ENCODE measurements around the gene PAQR6. TPM values are rescaled to one million over a fixed set of nuclear protein-coding genes. Genes with fewer than 3 reads are reported as not detected.

PAQR6 gene
- total and polyA plus RNA-seq, 2 of the 8 experiments (the other 6 are each of a cell fraction or from before 2014, with no cell fraction given): 7.1 to 11.3 TPM

DNA sequence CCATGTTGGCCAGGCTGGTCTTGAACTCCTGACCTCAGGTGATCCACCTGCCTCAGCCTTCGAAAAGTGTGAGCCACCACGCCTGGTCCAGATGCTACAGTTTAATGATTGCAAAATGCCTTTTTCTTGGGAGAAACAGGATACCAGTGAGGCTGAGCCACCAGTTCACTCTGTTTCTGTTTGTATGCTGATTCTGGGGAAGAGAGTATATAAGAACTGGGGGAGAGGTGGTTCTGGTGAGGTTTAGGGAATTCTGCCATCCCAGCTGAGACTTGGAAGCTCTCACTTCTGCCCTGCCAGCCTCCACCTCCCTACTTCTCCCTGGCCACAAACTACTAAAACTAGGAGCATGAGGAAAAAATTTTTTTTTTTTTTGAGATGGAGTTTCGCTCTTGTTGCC is 43.2 kb downstream of the PAQR6 start (continued):
- TF ChIP-seq CBX8 (IDR thresholded peaks at IDR 0.05; ENCODE audit: borderline replicate concordance, low read depth, low read length) (no peak), FOSL1 (IDR thresholded peaks at IDR 0.05; ENCODE audit: insufficient read depth, low read depth, low read length) (no peak), NANOG (IDR thresholded peaks at IDR 0.05; ENCODE audit: insufficient read depth, low read depth, low read length, poor library complexity, severe bottlenecking) (no peak), BRCA1 (IDR thresholded peaks at IDR 0.05; ENCODE audit: low read depth, low read length) (no peak)
